Thoracic aorta endothelial cell (primary cell): ENCODE results near the gene CALN1. TPM values are rescaled to one million over a fixed set of nuclear protein-coding genes. Genes with fewer than 3 reads are reported as not detected.

Source experiments
- small RNA-seq: library from RNA; depleted of rRNA; stranded (forward); fragments of <200 nt; gene quantifications from one replicate; pipeline ENCODE3, GENCODE V24; 2012
- total RNA-seq: library from RNA; depleted of rRNA; stranded (reverse); fragments of >200 nt; gene quantifications from 2 replicates; pipeline ENCODE4 v1.2.3, GENCODE V29; 2012

CALN1 gene
- total RNA-seq = not detected in 2 replicates

GRCh38 chr7:72412121-72412618 is at the start of gene CALN1:
CALN1 (minus strand) TSS chr7:72412338.

Small RNAs within 50 kb of the gene (small RNA-seq; reads per million reads assigned to genes)
- gene AC005011.1 = not detected
- not detected for gene RNA5SP232
